Retinal pigment epithelial cell (primary cell): ENCODE measurements around the gene DGAT2L6.
A peak's percentile ranks its signal among the peaks of the same experiment; 100 is the strongest.

Source experiments
- DNase-seq: peaks from one replicate; pipeline ENCODE4 v3.0.0-alpha.2; 2010; ENCODE audit warnings: low read depth
- H3K4me3 ChIP-seq: 2 replicates; pipeline ENCODE4 v1.5.1; 2011; ENCODE audit warnings: mild to moderate bottlenecking, low read length, control low read depth, moderate library complexity
- TF ChIP-seq, protein P1 (sequence below): conservative IDR thresholded peaks from 2 replicates; pipeline ENCODE4 v1.5.1; 2011; ENCODE audit warnings: low read depth, low read length, control low read depth, inconsistent platforms

The DGAT2L6 gene, protein sequence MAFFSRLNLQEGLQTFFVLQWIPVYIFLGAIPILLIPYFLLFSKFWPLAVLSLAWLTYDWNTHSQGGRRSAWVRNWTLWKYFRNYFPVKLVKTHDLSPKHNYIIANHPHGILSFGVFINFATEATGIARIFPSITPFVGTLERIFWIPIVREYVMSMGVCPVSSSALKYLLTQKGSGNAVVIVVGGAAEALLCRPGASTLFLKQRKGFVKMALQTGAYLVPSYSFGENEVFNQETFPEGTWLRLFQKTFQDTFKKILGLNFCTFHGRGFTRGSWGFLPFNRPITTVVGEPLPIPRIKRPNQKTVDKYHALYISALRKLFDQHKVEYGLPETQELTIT

DNA sequence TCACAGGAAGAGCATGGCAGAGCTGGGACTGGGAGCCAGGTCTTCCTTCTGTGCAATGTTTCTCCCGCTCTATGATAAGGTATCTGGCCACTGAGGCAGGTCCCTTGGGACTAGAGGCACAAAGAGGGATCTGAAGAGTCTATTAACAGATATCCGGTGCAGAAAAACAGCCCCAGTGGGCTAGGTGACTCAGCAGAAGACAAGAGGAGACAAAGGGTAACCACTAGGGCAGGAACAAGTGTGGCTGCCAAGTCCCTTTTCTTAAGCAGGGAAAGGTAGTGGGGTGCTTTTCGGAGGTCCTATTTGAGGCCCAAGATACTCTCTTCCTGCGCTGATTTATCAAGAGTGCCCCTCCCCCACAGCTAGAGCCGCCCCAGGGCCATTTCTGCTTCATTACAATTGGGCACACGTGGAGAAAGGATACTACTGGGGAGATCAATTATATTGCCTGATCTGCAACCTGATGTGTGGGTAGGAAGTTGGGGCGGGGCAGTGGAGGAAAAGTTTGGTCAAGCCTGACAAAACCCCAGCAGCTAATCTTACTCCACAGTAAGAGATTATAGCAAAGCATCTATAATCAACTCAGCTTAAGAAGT lies at the start of gene DGAT2L6:
Gene DGAT2L6 (plus strand): TSS at position 546 of the 596 bp plus-strand sequence. CDS start 100 bp downstream, outside the sequence.
- DNase-seq = no peak
- no peak within 1 kb of the TSS for H3K4me3 ChIP-seq
- TF ChIP-seq, protein P1, sequence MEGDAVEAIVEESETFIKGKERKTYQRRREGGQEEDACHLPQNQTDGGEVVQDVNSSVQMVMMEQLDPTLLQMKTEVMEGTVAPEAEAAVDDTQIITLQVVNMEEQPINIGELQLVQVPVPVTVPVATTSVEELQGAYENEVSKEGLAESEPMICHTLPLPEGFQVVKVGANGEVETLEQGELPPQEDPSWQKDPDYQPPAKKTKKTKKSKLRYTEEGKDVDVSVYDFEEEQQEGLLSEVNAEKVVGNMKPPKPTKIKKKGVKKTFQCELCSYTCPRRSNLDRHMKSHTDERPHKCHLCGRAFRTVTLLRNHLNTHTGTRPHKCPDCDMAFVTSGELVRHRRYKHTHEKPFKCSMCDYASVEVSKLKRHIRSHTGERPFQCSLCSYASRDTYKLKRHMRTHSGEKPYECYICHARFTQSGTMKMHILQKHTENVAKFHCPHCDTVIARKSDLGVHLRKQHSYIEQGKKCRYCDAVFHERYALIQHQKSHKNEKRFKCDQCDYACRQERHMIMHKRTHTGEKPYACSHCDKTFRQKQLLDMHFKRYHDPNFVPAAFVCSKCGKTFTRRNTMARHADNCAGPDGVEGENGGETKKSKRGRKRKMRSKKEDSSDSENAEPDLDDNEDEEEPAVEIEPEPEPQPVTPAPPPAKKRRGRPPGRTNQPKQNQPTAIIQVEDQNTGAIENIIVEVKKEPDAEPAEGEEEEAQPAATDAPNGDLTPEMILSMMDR = no peak

DNA sequence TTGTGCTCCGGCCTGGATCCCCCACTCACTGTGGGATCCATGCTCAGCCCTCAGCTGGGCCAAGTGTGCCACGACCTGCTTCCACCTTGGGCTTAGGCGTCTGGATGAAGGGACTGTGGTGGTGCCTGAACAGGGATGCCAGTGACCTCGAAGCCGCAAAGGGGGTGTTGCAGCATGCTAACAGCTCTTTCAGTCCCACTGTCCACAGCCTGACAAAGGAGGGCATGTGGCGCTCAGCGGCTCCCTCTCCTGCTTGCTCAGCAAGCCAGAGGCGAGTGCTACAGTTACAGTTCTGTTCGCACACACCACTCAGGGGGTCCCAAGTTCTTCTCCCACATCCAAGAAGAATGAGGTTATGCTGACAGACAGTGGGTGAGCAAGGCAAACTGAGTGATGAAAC lies 49.2 kb upstream of the DGAT2L6 start:
- H3K4me3 ChIP-seq = no peak overlapping the region
- DNase-seq = no peak
- TF ChIP-seq, protein P1 = no peak

- no peak for DNase-seq
- H3K4me3 ChIP-seq = no peak overlapping the region
- TF ChIP-seq, protein P1 = no peak
Observed at GRCh38 chrX:70129816-70130215, 47.5 kb upstream of the DGAT2L6 start.

GRCh38 chrX:70132224-70132623 lies 45.1 kb upstream of the DGAT2L6 start:
- DNase-seq = no peak
- TF ChIP-seq, protein P1 = no peak
- no peak overlapping the region for H3K4me3 ChIP-seq

DNA sequence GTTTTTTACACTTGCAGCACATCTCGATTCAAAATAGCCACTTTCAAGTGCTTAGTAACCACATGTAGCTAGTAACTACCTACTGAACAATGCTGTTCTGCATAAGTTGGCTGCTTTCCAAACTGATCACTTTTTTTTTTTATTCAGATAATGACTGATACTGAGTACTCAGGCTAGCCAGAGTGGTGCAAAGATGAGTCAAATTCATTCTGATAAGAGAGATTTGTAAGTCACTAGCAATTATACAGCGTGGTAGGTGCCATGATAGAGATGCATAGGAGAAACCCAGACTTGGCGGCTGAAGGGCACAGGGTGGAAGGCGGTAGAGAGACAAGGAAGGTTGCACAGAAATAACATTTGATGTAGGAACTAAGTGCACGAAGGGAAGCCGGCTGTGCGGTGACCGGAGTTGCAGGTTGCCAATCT lies 44.4 kb upstream of the DGAT2L6 start:
- TF ChIP-seq, protein P1 = no peak
- H3K4me3 ChIP-seq = peak overlapping the region; percentile 83
- DNase-seq = no peak

DNA sequence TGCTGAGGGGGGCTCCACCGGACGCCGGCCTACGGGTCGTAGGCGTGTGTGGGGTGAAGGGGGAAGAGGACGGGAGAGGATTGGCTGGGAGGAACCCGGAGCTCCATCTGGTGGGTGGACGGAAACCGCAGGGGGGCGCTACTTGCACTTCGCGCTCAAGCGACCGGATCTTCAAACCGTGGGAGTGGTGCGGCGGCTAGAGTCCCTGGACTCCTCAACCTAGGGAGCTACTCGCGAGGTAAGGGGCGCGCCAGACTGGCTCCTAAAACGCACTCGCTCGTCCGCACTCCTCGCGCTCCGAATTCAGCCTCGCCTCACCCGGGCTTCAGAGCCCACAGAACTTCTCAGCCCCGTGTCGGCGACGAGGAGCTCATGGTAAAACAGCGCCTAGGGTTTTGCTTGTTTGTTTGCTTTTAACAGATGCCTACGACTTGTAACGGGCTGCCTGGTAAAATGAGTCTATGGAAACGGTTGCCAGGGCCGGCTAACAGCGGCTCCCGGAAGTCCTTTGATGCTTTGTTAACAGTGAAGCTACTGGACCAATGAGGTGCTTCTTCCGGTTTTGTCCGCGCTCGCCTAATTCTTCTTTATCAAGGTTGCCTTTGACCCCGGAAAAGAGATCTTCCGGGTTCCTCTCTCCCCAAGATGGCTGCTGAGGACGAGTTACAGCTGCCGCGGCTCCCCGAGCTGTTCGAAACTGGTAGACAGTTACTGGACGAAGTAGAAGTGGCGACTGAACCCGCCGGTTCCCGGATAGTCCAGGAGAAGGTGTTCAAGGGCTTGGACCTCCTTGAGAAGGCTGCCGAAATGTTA lies 43.8 kb upstream of the DGAT2L6 start, which contains the start of gene IGBP1:
Gene IGBP1 (plus strand): TSS at position 145 of the 813 bp plus-strand sequence. CDS start 501 bp downstream, at position 646.
- peak within 1 kb of the TSS; percentile 83 for H3K4me3 ChIP-seq
- TF ChIP-seq, protein P1 = peak; percentile 69
- DNase-seq = peak; percentile 49
